NCI-H774 (cell line): ENCODE measurements around the gene BRSK2.
"Not testable (repeated sequence)": the region's sequence is repeated elsewhere in the genome, so short reads cannot be mapped to it uniquely, and the experiment has no call there.

Experiments used
- DNase-seq: peaks from one replicate; lab custom pipeline; 2025; lab: John Stamatoyannopoulos, UW

The BRSK2 gene

GRCh38 chr11:1409852-1410125 lies 20.1 kb downstream of the BRSK2 start:
- DNase-seq: not testable (repeated sequence)

GRCh38 chr11:1410366-1411291 lies 20.9 kb downstream of the BRSK2 start:
- DNase-seq: no peak

GRCh38 chr11:1411301-1411700 lies 21.6 kb downstream of the BRSK2 start:
- no peak for DNase-seq

GRCh38 chr11:1411739-1412138 lies 22.0 kb downstream of the BRSK2 start:
- not testable (repeated sequence) for DNase-seq

GRCh38 chr11:1412377-1413095 lies 22.8 kb downstream of the BRSK2 start:
- DNase-seq: no peak

- DNase-seq: no peak
Measured at GRCh38 chr11:1414650-1415049, 24.9 kb downstream of the BRSK2 start.

GRCh38 chr11:1415631-1416030 lies 25.9 kb downstream of the BRSK2 start:
- no peak for DNase-seq

- not testable (repeated sequence) for DNase-seq
Measured at GRCh38 chr11:1418192-1418795, 28.6 kb downstream of the BRSK2 start.

GRCh38 chr11:1419811-1420210 lies 30.1 kb downstream of the BRSK2 start:
- no peak for DNase-seq

- no peak for DNase-seq
Measured at GRCh38 chr11:1421291-1421690, 31.6 kb downstream of the BRSK2 start.

- no peak for DNase-seq
Measured at GRCh38 chr11:1422481-1422880, 32.7 kb downstream of the BRSK2 start.

- DNase-seq: no peak
Measured at GRCh38 chr11:1422981-1423380, 33.2 kb downstream of the BRSK2 start.

- not testable (repeated sequence) for DNase-seq
Measured at GRCh38 chr11:1423406-1423805, 33.7 kb downstream of the BRSK2 start.

- no peak for DNase-seq
Measured at GRCh38 chr11:1425006-1425405, 35.3 kb downstream of the BRSK2 start.

GRCh38 chr11:1425439-1425838 lies 35.7 kb downstream of the BRSK2 start:
- DNase-seq: no peak

GRCh38 chr11:1428762-1429316 lies 39.1 kb downstream of the BRSK2 start:
- no peak for DNase-seq

GRCh38 chr11:1433568-1433967 lies 43.8 kb downstream of the BRSK2 start:
- no peak for DNase-seq

- DNase-seq: no peak
Measured at GRCh38 chr11:1433977-1434640, 44.4 kb downstream of the BRSK2 start.

GRCh38 chr11:1435479-1435819 lies 45.7 kb downstream of the BRSK2 start:
- DNase-seq: not testable (repeated sequence)

- DNase-seq: no peak
Measured at GRCh38 chr11:1435820-1436467, 46.2 kb downstream of the BRSK2 start.

- DNase-seq: no peak
Measured at GRCh38 chr11:1436468-1437039, 46.8 kb downstream of the BRSK2 start.
